NT2/D1 (cell line): ENCODE measurements around the gene ZNF660.

Source experiments
- YY1 ChIP-seq: IDR thresholded peaks from 2 replicates; pipeline ENCODE4 v1.6.1; 2011; ENCODE audit not compliant: insufficient read length, insufficient read depth
- ZNF274 ChIP-seq: IDR thresholded peaks from 2 replicates; pipeline ENCODE4 v1.6.1; 2011; ENCODE audit warnings: mild to moderate bottlenecking, low read depth, low read length

DNA sequence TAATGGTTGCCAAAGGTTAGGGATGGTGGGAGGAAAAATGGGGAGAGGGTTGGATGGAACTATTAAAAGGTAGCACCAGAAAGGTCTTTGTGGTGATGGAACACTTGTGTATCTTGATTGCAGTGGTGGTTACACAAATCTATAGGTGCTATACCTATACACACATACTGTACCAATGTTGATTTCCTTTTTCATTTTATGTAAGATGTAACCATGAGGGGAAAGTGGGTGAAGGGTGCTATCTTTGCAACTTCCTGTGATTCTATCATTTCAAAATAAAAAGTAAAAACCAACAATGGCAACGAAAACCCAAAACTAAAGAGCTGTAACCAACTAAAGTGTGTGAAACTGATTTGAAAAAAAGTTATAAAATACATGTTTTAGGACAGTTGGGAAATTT, 63.0 kb downstream of the ZNF660 start:
- TF ChIP-seq YY1 (no peak), ZNF274 (no peak)
